Measurements from ENCODE around the gene GPC6.
"Not testable (repeated sequence)": the region's sequence is repeated elsewhere in the genome, so short reads cannot be mapped to it uniquely, and the experiment has no call there.

The GPC6 gene

GRCh38 chr13:94286581-94286980 is 1060.0 kb downstream of the GPC6 start:
- DNase-seq, result no peak

GRCh38 chr13:94291631-94292322 is 1065.2 kb downstream of the GPC6 start:
- DNase-seq, result no peak

- DNase-seq, result no peak
These were observed 1065.7 kb downstream of the GPC6 start for GRCh38 chr13:94292323-94292640.

GRCh38 chr13:94296471-94296870 is 1069.9 kb downstream of the GPC6 start:
- no peak for DNase-seq

- DNase-seq, result no peak
These were observed 1071.7 kb downstream of the GPC6 start for GRCh38 chr13:94298346-94298745.

- DNase-seq, result no peak
These were observed 1073.8 kb downstream of the GPC6 start for GRCh38 chr13:94300401-94300800.

GRCh38 chr13:94301487-94301886 is 1074.9 kb downstream of the GPC6 start:
- no peak for DNase-seq

GRCh38 chr13:94302847-94303565 is 1076.4 kb downstream of the GPC6 start:
- not testable (repeated sequence) for DNase-seq

GRCh38 chr13:94303644-94304174 is 1077.1 kb downstream of the GPC6 start:
- DNase-seq, result no peak

- no peak for DNase-seq
These were observed 1078.4 kb downstream of the GPC6 start for GRCh38 chr13:94305033-94305432.

- no peak for DNase-seq
These were observed 1078.9 kb downstream of the GPC6 start for GRCh38 chr13:94305463-94305862.

- no peak for DNase-seq
These were observed 1079.3 kb downstream of the GPC6 start for GRCh38 chr13:94305934-94306333.

GRCh38 chr13:94308832-94309231 is 1082.2 kb downstream of the GPC6 start:
- DNase-seq, result no peak

GRCh38 chr13:94309576-94309975 is 1083.0 kb downstream of the GPC6 start:
- no peak for DNase-seq

- no peak for DNase-seq
These were observed 1083.6 kb downstream of the GPC6 start for GRCh38 chr13:94309997-94310855.

- peak; percentile 18 for DNase-seq
These were observed 1085.3 kb downstream of the GPC6 start for GRCh38 chr13:94311893-94312292.

GRCh38 chr13:94312511-94313216 is 1086.1 kb downstream of the GPC6 start:
- DNase-seq, result peak; percentile 89

GRCh38 chr13:94313321-94313910 is 1086.8 kb downstream of the GPC6 start:
- no peak for DNase-seq

- DNase-seq, result no peak
These were observed 1087.3 kb downstream of the GPC6 start for GRCh38 chr13:94313926-94314325.

- no peak for DNase-seq
These were observed 1088.6 kb downstream of the GPC6 start for GRCh38 chr13:94315188-94315587.

- DNase-seq, result no peak
These were observed 1090.5 kb downstream of the GPC6 start for GRCh38 chr13:94317063-94317491.

- no peak for DNase-seq
These were observed 1091.8 kb downstream of the GPC6 start for GRCh38 chr13:94318418-94318817.
